ENCODE results near the gene CAPN5. TPM values are rescaled to one million over a fixed set of nuclear protein-coding genes. Genes with fewer than 3 reads are reported as not detected.

The CAPN5 gene
- total and polyA plus RNA-seq, 2 donors from 2014 or later, result 20.0 to 36.0 TPM

DNA sequence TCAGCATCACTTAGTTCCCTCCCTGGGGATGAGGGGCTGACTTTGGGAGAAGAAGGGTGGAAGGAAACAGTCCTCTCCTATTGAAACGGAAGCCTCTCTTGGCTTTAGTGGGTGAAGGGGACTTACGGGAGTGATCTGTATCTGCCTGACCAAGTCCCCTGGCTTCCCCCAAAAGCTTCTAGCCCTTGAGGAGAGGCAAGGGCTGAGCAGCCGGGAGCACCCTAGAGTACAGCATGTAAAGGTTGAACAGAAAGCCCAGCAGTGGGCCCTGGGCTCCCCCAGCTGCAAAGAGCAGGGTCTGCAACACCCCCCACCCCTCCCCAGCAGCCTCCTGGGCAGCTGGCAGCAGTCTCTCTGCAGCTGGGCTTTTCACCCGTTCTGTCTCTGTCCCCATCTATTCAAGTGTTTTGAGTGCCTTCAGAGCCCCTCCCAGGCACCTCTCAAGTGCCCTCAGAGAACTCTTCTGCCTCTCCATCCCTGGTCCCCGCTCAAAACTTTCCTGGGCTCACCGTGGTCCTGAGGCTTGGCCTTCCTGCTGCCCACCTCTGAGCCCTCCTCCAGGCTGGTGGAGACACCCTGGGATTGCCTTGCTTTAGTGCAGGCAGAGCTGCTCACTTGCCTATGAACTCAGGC, 2.7 kb downstream of the CAPN5 start:
- no peak for FAIRE-seq
- Histone ChIP-seq H3K9ac (ENCODE audit: low read length in 3 of 3) (no peak overlapping the region), H3K36me3 (ENCODE audit: control insufficient read depth in 2 of 3, insufficient read depth in 3 of 3, low read length in 3 of 3) (no peaks in the 10 kb centered on the region), H3K27me3 (ENCODE audit: control insufficient read depth, insufficient read depth, low read length) (no peaks in the 10 kb centered on the region), H3K4me3 (ENCODE audit: low read length in 3 of 3) (no peak overlapping the region), H3K9me3 (ENCODE audit: control insufficient read depth in 2 of 3, insufficient read depth in 1 of 3, low read length in 3 of 3) (no peaks in the 10 kb centered on the region), H3K27ac (ENCODE audit: low read depth in 2 of 2, low read length in 2 of 2) (no peak overlapping the region), H3K4me1 (ENCODE audit: control insufficient read depth in 2 of 3, insufficient read depth in 2 of 3, low read depth in 1 of 3, low read length in 3 of 3) (peaks cover 5 to 53% (median 36%) of the 10 kb centered on the region in 3 donors)
- TF ChIP-seq, protein P1, sequence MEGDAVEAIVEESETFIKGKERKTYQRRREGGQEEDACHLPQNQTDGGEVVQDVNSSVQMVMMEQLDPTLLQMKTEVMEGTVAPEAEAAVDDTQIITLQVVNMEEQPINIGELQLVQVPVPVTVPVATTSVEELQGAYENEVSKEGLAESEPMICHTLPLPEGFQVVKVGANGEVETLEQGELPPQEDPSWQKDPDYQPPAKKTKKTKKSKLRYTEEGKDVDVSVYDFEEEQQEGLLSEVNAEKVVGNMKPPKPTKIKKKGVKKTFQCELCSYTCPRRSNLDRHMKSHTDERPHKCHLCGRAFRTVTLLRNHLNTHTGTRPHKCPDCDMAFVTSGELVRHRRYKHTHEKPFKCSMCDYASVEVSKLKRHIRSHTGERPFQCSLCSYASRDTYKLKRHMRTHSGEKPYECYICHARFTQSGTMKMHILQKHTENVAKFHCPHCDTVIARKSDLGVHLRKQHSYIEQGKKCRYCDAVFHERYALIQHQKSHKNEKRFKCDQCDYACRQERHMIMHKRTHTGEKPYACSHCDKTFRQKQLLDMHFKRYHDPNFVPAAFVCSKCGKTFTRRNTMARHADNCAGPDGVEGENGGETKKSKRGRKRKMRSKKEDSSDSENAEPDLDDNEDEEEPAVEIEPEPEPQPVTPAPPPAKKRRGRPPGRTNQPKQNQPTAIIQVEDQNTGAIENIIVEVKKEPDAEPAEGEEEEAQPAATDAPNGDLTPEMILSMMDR (IDR thresholded peaks at IDR 0.05; ENCODE audit: borderline replicate concordance, extremely low read depth, insufficient read depth), result no peak
- intact Hi-C loops (cut with DNase I), result no loop called here
- DNase-seq, result peak in 1 of 5 donors; percentile 31

DNA sequence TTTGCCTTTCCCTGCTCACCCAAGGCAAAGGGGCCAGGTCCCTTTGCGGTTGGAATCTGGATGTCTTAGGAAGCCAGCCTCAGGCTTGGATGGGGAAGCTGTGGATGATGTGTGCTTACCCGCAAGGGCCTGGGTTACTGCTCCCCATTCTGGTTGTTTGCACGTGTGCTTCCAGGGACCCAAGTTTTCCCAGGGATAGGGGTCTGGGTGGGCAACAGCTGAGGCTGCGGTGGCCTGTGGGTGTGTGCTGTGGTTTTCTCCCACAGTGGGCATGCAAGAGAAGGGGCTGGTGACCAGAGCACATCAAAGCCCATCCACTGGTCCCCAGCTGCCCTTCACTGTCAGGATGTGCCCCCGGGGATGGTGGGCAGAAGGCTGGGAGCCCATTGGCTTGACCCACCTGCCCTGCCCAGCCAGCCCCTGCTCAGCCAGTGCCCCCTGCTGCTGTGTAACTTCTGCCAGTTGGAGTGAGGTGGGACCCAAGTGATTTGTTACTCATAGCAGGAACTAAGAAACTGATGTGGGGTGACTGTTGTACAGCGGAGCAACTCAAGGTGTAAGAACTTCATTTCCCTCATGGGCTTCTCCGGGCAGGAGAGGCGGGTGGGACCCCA, 3.3 kb downstream of the CAPN5 start:
- Histone ChIP-seq H3K36me3 (ENCODE audit: control insufficient read depth in 2 of 3, insufficient read depth in 3 of 3, low read length in 3 of 3) (no peaks in the 10 kb centered on the region), H3K27me3 (ENCODE audit: control insufficient read depth, insufficient read depth, low read length) (no peaks in the 10 kb centered on the region), H3K27ac (ENCODE audit: low read depth in 2 of 2, low read length in 2 of 2) (no peak overlapping the region), H3K9ac (ENCODE audit: low read length in 3 of 3) (no peak overlapping the region), H3K4me1 (ENCODE audit: control insufficient read depth in 2 of 3, insufficient read depth in 2 of 3, low read depth in 1 of 3, low read length in 3 of 3) (peaks cover 5 to 56% (median 38%) of the 10 kb centered on the region in 3 donors), H3K4me3 (ENCODE audit: low read length in 3 of 3) (no peak overlapping the region), H3K9me3 (ENCODE audit: control insufficient read depth in 2 of 3, insufficient read depth in 1 of 3, low read length in 3 of 3) (no peaks in the 10 kb centered on the region)
- intact Hi-C loops (cut with DNase I), result no loop called here
- TF ChIP-seq, protein P1 (IDR thresholded peaks at IDR 0.05; ENCODE audit: borderline replicate concordance, extremely low read depth, insufficient read depth), result no peak
- DNase-seq (peak in 1 of 5 donors; percentile 37), FAIRE-seq (no peak)

DNA sequence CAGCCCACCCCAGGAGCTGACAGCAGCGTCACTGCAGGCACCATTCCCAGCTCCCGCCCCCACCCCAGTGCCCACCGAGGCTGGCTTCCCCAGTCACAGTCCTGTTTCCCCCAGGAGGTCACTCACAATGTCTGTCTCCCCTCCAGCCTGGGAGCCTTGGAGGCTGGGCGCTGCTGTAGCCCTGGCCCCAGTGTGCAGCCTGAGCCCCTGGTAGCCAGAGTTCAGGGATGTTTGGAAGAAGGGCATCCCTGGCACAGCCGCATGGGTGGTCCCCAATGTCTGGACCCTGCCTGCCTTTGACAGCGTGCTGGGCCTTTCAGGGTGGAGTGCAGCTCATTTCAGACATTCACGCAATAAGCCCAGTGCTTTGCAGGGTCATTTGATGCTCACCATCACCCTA, 4.3 kb downstream of the CAPN5 start:
- H3K36me3 ChIP-seq (ENCODE audit: control insufficient read depth in 2 of 3, insufficient read depth in 3 of 3, low read length in 3 of 3), result no peaks in the 10 kb centered on the region
- no peak overlapping the region for H3K27ac ChIP-seq (ENCODE audit: low read depth in 2 of 2, low read length in 2 of 2)
- H3K4me1 ChIP-seq (ENCODE audit: control insufficient read depth in 2 of 3, insufficient read depth in 2 of 3, low read depth in 1 of 3, low read length in 3 of 3), result peaks cover 5 to 51% (median 34%) of the 10 kb centered on the region in 3 donors
- no peaks in the 10 kb centered on the region for H3K27me3 ChIP-seq (ENCODE audit: control insufficient read depth, insufficient read depth, low read length)
- FAIRE-seq (no peak), DNase-seq (peak in 1 of 5 donors; percentile 33)
- TF ChIP-seq, protein P1 (IDR thresholded peaks at IDR 0.05; ENCODE audit: borderline replicate concordance, extremely low read depth, insufficient read depth), result no peak
- intact Hi-C loops (cut with DNase I), result no loop called here
- H3K9ac ChIP-seq (ENCODE audit: low read length in 3 of 3), result no peak overlapping the region
- no peaks in the 10 kb centered on the region for H3K9me3 ChIP-seq (ENCODE audit: control insufficient read depth in 2 of 3, insufficient read depth in 1 of 3, low read length in 3 of 3)
- no peak overlapping the region for H3K4me3 ChIP-seq (ENCODE audit: low read length in 3 of 3)

All from kidney (tissue), 14 donors.